HCT116 (cell line): ENCODE data around the gene TWIST2. TPM values are rescaled to one million over a fixed set of nuclear protein-coding genes. Genes with fewer than 3 reads are reported as not detected.

Source experiments
- ATAC-seq: fragments of 200-7000 bp; cut with Tn5 transposase; 2 replicates; pipeline ENCODE4 v1.9.1; 2020; ENCODE audit warnings: mild to moderate bottlenecking, moderate library complexity
- BruUV-seq: library from RNA; stranded (reverse); fragments of 400-500 nt; replicated peaks from 2 replicates; lab custom pipeline; 2021; lab: Mats Ljungman, UMichigan
- CTCF ChIA-PET: fragments of 300-600 bp; sonication (Branson Sonifier 250); formaldehyde crosslinking; loops from one replicate; lab custom pipeline; 2021; ENCODE audit warnings: antibody characterized with exemption; lab: Charles Lee
- POLR2A ChIA-PET: fragments of 300-600, 350-600 bp; sonication (Branson Sonifier 250); formaldehyde crosslinking; loops from one replicate; lab custom pipeline; 2021; ENCODE audit warnings: antibody characterized with exemption; lab: Charles Lee
- RAD21 ChIA-PET, 2 experiments: fragments of 300-600 bp; sonication (Branson Sonifier 250); formaldehyde crosslinking; loops; one replicate each; lab custom pipeline; 2023; ENCODE audit warnings: low total read pairs in 2 of 2; ENCODE audit not compliant: uncharacterized antibody in 2 of 2, unreplicated experiment in 2 of 2, low non-redundant PET in 1 of 2; lab: Charles Lee
- DNase-seq: peaks from one replicate; pipeline ENCODE4 v3.0.0-alpha.2; 2010; ENCODE audit warnings: low read depth, low spot score
- H2AFZ ChIP-seq: fragments of 200-600 bp; shearing (Covaris generic), sonication (generic); 2 replicates; pipeline ENCODE4 v1.6.1; 2017; ENCODE audit warnings: low read depth, mixed run types, mixed read lengths, antibody characterized with exemption, low read length; ENCODE audit not compliant: poor library complexity, severe bottlenecking
- H3K27ac ChIP-seq: 2 replicates; pipeline ENCODE4 v1.5.1; 2012; ENCODE audit warnings: low read depth, low read length
- H3K27me3 ChIP-seq: fragments of 200-600 bp; sonication (generic); 2 replicates; pipeline ENCODE4 v1.6.1; 2016; ENCODE audit warnings: mixed run types, low read length, mixed read lengths; ENCODE audit not compliant: insufficient read depth
- H3K36me3 ChIP-seq, 2 experiments: fragments of 200-500 bp in 1 of 2; fragments of 200-600 bp in 1 of 2; sonication (Bioruptor generic) in 1 of 2; sonication (generic) in 1 of 2; 2 replicates each; pipeline versions ENCODE4 v1.5.1 to v1.6.1; 2014 to 2016; ENCODE audit warnings: low read length in 2 of 2, inconsistent platforms in 1 of 2, mixed read lengths in 1 of 2, mixed run types in 1 of 2; ENCODE audit not compliant: insufficient read depth in 2 of 2, control insufficient read depth in 1 of 2
- H3K4me1 ChIP-seq, 2 experiments: fragments of 200-600 bp in 1 of 2; sonication (generic) in 1 of 2; 2 replicates each; pipeline versions ENCODE4 v1.5.1 to v1.6.1; 2012 to 2017; ENCODE audit warnings: low read length in 2 of 2, inconsistent platforms in 1 of 2, mild to moderate bottlenecking in 1 of 2, mixed read lengths in 1 of 2, mixed run types in 1 of 2, moderate library complexity in 1 of 2; ENCODE audit not compliant: insufficient read depth in 2 of 2, control insufficient read depth in 1 of 2
- H3K4me2 ChIP-seq: fragments of 200-600 bp; sonication (generic); 2 replicates; pipeline ENCODE4 v1.6.1; 2017; ENCODE audit warnings: mixed run types, low read length, mixed read lengths
- H3K4me3 ChIP-seq, 2 experiments: fragments of 200-600 bp in 1 of 2; sonication (generic) in 1 of 2; replicated peaks in 1 of 2; 2 replicates each; pipeline ENCODE4 v1.5.1; 2011 to 2016; ENCODE audit warnings: low read length in 2 of 2, control low read depth in 1 of 2, low read depth in 1 of 2, mild to moderate bottlenecking in 1 of 2, mixed read lengths in 1 of 2, mixed run types in 1 of 2
- H3K79me2 ChIP-seq: fragments of 200-600 bp; sonication (generic); 2 replicates; pipeline ENCODE4 v1.6.1; 2017; ENCODE audit warnings: mild to moderate bottlenecking, mixed run types, low read length, moderate library complexity, mixed read lengths; ENCODE audit not compliant: insufficient read depth
- H3K9ac ChIP-seq: fragments of 200-600 bp; sonication (generic); 2 replicates; pipeline ENCODE4 v1.6.1; 2016; ENCODE audit warnings: low read length, mixed read lengths
- H3K9me2 ChIP-seq: fragments of 200-600 bp; sonication (generic), shearing (Covaris generic); 2 replicates; pipeline ENCODE4 v1.6.1; 2017; ENCODE audit warnings: mixed run types, mild to moderate bottlenecking, moderate library complexity; ENCODE audit not compliant: insufficient read depth
- H3K9me3 ChIP-seq, 2 experiments: fragments of 200-500 bp in 1 of 2; fragments of 200-600 bp in 1 of 2; sonication (Bioruptor generic) in 1 of 2; sonication (generic) in 1 of 2; 2 replicates each; pipeline ENCODE4 v1.6.1; 2014 to 2017; ENCODE audit warnings: low read length in 2 of 2, mixed read lengths in 2 of 2, inconsistent platforms in 1 of 2, low read depth in 1 of 2, mild to moderate bottlenecking in 1 of 2, mixed run types in 1 of 2, moderate library complexity in 1 of 2; ENCODE audit not compliant: control insufficient read depth in 1 of 2, insufficient read depth in 1 of 2
- H4K20me1 ChIP-seq: fragments of 200-600 bp; sonication (generic), shearing (Covaris generic); 2 replicates; pipeline ENCODE4 v1.6.1; 2017; ENCODE audit warnings: mixed run types, mild to moderate bottlenecking, moderate library complexity; ENCODE audit not compliant: insufficient read depth
- ATF3 ChIP-seq: IDR thresholded peaks from 2 replicates; pipeline ENCODE4 v1.6.1; 2012
- CBX3 ChIP-seq: IDR thresholded peaks from 2 replicates; pipeline ENCODE4 v1.6.1; 2012; ENCODE audit warnings: low read depth
- CEBPB ChIP-seq: IDR thresholded peaks from 2 replicates; pipeline ENCODE4 v1.6.1; 2012; ENCODE audit warnings: low read depth
- EGR1 ChIP-seq: IDR thresholded peaks from 2 replicates; pipeline ENCODE4 v1.6.1; 2012; ENCODE audit warnings: low read depth
- EZH2phosphoT487 ChIP-seq: fragments of 200-600 bp; IDR thresholded peaks from 2 replicates; pipeline ENCODE4 v1.6.1; 2018; ENCODE audit warnings: antibody characterized with exemption, borderline replicate concordance
- FOSL1 ChIP-seq: IDR thresholded peaks from 2 replicates; pipeline ENCODE4 v1.6.1; 2012; ENCODE audit warnings: low read depth
- JUND ChIP-seq: IDR thresholded peaks from 2 replicates; pipeline ENCODE4 v1.6.1; 2012
- POLR2AphosphoS5 ChIP-seq: IDR thresholded peaks from 2 replicates; pipeline ENCODE4 v1.6.1; 2011; ENCODE audit warnings: mild to moderate bottlenecking, low read depth, low read length, moderate library complexity
- RAD21 ChIP-seq: IDR thresholded peaks from 2 replicates; pipeline ENCODE4 v1.6.1; 2012; ENCODE audit warnings: low read depth, mild to moderate bottlenecking
- REST ChIP-seq: IDR thresholded peaks from 2 replicates; pipeline ENCODE4 v1.6.1; 2012; ENCODE audit warnings: low read depth
- SIN3A ChIP-seq: IDR thresholded peaks from 2 replicates; pipeline ENCODE4 v1.6.1; 2012; ENCODE audit warnings: low read depth
- SP1 ChIP-seq: IDR thresholded peaks from 2 replicates; pipeline ENCODE4 v1.6.1; 2012; ENCODE audit warnings: low read depth
- YY1 ChIP-seq: IDR thresholded peaks from 2 replicates; pipeline ENCODE4 v1.6.1; 2011; ENCODE audit warnings: low read length, low read depth, moderate library complexity, mild to moderate bottlenecking; ENCODE audit not compliant: insufficient replicate concordance; ENCODE audit errors: extremely low read depth
- ZBTB33 ChIP-seq: IDR thresholded peaks from 2 replicates; pipeline ENCODE4 v1.6.1; 2011; ENCODE audit warnings: mild to moderate bottlenecking, low read length, moderate library complexity; ENCODE audit not compliant: insufficient replicate concordance; ENCODE audit errors: extremely low read depth
- ZFX ChIP-seq: fragments of 450-650 bp; IDR thresholded peaks from 2 replicates; pipeline ENCODE4 v1.6.1; 2017
- intact Hi-C: fragments of 100-400 bp; cut with micrococcal nuclease; formaldehyde crosslinking; loops from 2 replicates; pipeline ENCODE4 v1.10.0; 2022
- total RNA-seq: library from RNA; stranded (reverse); gene quantifications from one replicate; pipeline ENCODE4 v1.2.1, GENCODE V29; 2021; ENCODE audit not compliant: unreplicated experiment

The TWIST2 gene
- total RNA-seq, 1 experiment from 2014 or later: not detected

- Histone ChIP-seq H3K4me3 (no peak overlapping the region), H3K36me3 (no peaks in the 10 kb centered on the region), H3K9ac (no peak overlapping the region), H3K4me2 (no peak overlapping the region), H4K20me1 (no peaks in the 10 kb centered on the region), H3K27ac (no peak overlapping the region), H3K27me3 (peaks cover 11% of the 10 kb centered on the region; the same call in 1 of the 2 replicates), H3K79me2 (no peaks in the 10 kb centered on the region), H3K4me1 (0 out of 4 replicates have a peak, but pooled peaks cover 0 to under 1% of the 10 kb centered on the region in 2 experiments), H3K9me2 (no peaks in the 10 kb centered on the region), H3K9me3 (no peaks in the 10 kb centered on the region), H2AFZ (no peak overlapping the region)
- BruUV-seq: no TSS peak
- no peak for DNase-seq
- ChIA-PET POLR2A (no interaction called here), CTCF (no interaction called here), RAD21 (no interaction called here)
- no peak for TF ChIP-seq ZFX
- no peak for TF ChIP-seq POLR2AphosphoS5
- no peak for TF ChIP-seq FOSL1
- TF ChIP-seq ZBTB33: no peak
- TF ChIP-seq EGR1: no peak
- intact Hi-C loops: no loop called here
- no peak for ATAC-seq
Observed at GRCh38 chr2:238857959-238858358, 10.1 kb downstream of the TWIST2 start.

- Histone ChIP-seq H3K27me3 (peaks cover 7% of the 10 kb centered on the region; the same call in 1 of the 2 replicates), H3K27ac (no peak overlapping the region), H3K79me2 (no peaks in the 10 kb centered on the region), H3K4me2 (no peak overlapping the region), H3K4me3 (no peak overlapping the region), H2AFZ (no peak overlapping the region), H3K9me2 (no peaks in the 10 kb centered on the region), H3K9me3 (no peaks in the 10 kb centered on the region), H4K20me1 (no peaks in the 10 kb centered on the region), H3K4me1 (peaks cover 14 to 19% of the 10 kb centered on the region in 2 experiments), H3K36me3 (no peaks in the 10 kb centered on the region), H3K9ac (no peak overlapping the region)
- intact Hi-C loops: no loop called here
- ChIA-PET RAD21 (no interaction called here), POLR2A (no interaction called here), CTCF (no interaction called here)
- no peak for ATAC-seq
- no peak for DNase-seq
- no TSS peak for BruUV-seq
- TF ChIP-seq RAD21: no peak
- no peak for TF ChIP-seq REST
- no peak for TF ChIP-seq EGR1
- TF ChIP-seq EZH2phosphoT487: no peak
- no peak for TF ChIP-seq CBX3
- TF ChIP-seq JUND: no peak
- TF ChIP-seq CEBPB: no peak
- TF ChIP-seq FOSL1: no peak
- no peak for TF ChIP-seq SIN3A
- no peak for TF ChIP-seq YY1
- no peak for TF ChIP-seq SP1
- no peak for TF ChIP-seq ATF3
Observed at GRCh38 chr2:238859636-238860347, 11.9 kb downstream of the TWIST2 start.
